Measurements from ENCODE around the gene PPP4R3C.
"Not testable (repeated sequence)": the region's sequence is repeated elsewhere in the genome, so short reads cannot be mapped to it uniquely, and the experiment has no call there.

PPP4R3C gene

DNA sequence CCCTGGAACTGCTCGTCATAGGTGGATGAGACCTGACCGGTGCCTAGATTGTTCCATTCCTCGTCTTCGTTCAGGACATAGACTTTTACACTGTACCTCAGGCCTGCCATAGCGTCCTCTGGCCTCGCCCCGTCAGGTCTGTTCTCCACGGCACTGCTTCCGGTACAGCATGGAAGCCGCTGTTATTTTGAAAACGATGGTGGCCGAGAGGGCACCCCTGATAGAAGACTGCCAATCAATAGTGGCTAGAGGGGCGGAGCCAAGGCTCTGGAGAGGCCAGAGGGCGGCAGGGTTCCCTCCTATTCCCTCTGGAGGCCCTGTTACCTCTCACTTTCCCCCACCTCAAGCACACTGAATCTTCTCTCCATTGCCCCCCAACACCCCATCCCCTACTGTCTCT is at the start of gene PPP4R3C:
Gene PPP4R3C (minus strand): TSS at position 155 of the 400 bp plus-strand sequence. CDS start 45 bp downstream, at position 110.
- no peak for DNase-seq

DNA sequence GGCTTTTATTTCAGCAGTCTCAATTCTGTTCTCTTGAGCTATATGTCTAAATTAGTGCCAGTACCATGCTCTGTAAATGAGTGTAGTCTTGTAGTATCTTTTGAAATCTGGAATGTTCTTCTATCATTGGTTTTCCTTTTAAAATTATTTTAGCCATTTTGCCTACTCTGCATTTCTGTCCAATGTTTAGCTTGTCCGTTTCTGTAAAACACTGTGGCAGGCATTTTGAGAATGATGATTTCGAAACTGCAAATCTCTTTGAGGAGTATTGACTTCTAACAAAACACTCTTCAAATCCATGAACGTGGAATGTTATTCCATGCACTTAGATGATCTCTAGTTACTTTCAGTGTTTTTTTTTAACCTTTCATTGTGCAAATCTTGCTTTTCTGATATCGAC is 28.3 kb upstream of the PPP4R3C start:
- DNase-seq: no peak

DNA sequence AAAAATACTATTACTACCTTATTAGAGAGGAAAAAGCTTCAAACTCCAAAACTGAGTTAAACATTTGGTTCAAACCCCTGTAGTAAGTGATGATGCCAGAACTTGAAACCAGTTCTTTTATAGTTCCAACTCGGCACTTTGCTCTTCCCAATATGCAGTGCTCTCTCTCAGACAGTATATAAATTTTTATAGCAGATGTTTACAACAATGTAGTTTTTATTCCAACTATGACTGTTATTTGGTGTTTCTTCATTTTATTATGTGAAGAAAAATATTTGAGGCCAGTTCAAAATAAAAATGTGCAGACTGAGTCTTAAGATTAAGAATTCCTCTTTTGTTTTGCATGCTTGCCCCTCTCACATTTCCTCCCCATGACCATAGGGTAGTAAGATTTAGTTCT is 2.9 kb upstream of the PPP4R3C start:
- no peak for DNase-seq

DNA sequence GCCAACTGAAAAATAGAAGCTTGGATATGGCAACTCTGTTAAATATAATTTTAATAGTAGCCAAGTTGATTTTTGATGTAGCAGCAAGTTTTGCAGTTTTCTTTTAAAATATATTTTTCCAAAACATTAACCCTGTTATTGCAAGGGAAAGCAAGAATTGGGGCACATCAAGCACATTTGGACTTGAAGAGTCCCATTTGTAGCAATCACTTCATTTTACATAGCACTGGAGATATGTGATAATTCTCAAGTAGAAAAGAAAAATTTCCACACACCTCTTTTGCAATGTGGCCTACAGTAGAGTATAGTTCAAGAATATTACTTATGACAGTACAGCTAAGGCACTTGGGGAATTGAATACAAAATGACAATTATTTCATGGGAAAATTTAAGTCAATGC is 1.9 kb upstream of the PPP4R3C start:
- DNase-seq: no peak

DNA sequence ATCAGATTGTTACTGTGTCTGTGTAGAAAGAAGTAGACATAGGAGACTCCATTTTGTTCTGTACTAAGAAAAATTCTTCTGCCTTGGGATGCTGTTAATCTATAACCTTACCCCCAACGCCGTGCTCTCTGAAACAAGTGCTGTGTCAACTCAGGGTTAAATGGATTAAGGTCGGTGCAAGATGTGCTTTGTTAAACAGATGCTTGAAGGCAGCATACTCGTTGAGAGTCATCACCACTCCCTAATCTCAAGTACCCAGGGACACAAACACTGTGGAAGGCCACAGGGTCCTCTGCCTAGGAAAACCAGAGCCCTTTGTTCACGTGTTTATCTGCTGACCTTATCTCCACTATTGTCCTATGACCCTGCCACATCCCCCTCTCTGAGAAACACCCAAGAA is 4.0 kb downstream of the PPP4R3C start:
- not testable (repeated sequence) for DNase-seq

DNA sequence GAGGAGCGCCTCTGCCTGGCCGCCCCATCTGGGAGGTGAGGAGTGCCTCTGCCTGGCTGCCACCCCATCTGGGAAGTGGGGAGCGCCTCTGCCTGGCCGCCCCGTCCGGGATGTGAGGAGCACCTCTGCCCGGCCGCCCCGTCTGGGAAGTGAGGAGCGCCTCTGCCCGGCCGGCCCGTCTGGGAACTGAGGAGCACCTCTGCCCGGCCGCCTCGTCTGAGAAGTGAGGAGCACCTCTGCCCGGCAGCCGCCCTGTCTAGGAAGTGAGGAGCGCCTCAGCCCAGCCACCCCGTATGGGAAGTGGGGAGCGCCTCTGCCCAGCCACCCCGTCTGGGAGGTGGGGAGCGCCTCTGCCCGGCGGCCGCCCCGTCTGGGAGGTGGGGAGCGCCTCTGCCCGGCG is 4.6 kb downstream of the PPP4R3C start:
- not testable (repeated sequence) for DNase-seq

DNA sequence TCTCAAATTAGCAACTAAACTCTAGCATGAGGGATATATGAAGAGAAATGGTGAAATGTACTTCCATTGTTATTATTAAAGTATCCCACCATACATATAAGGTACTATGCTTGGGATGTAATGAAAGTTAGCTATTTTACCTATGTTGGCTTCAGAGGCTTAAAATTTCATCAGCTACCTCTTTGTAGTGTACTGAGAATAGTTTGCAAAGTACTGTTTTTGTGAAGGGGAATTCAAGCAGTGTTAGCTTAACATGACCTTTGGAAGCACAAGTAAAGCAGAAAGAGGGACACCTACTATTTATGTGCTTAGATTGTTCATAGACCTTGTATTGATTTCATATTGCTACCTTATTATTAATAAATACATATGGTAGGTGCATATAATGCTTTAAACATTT is 11.8 kb downstream of the PPP4R3C start:
- no peak for DNase-seq

DNA sequence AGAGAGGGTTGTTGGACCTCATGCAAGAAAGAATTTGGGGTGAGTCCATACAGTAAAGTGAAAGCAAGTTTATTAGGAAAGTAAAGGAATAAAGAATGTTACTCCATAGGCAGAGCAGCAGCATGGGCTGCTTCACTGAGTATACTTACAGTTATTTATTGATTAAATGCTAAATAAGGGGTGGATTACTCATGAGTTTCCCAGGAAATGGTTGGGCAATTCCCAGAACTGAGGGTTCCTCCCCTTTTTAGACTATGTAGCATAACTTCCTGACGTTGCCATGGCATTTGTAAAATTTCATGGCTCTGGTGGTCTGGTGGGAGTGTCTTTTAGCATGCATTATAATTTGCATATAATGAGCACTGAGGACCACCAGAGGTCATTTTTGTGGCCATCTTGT is 16.7 kb downstream of the PPP4R3C start:
- DNase-seq: no peak

DNA sequence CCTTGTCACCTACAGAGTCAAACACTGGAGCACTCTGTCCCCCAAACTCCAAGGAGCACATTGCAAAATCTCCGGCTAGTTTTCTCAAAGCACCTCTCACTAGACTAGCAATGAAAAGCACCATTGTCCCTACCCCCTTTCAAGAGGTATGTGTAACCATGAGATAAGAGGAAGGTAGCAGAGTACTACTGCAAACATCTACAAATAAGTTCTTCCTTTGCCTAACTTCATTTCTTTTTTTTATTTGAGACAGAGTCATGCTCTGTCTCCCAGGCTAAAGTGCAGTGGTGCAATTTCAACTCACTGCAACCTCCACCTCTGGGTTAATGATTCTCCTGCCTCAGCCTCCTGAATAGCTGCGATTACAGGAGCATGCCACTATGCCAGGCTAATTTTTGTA is 17.7 kb downstream of the PPP4R3C start:
- no peak for DNase-seq

DNA sequence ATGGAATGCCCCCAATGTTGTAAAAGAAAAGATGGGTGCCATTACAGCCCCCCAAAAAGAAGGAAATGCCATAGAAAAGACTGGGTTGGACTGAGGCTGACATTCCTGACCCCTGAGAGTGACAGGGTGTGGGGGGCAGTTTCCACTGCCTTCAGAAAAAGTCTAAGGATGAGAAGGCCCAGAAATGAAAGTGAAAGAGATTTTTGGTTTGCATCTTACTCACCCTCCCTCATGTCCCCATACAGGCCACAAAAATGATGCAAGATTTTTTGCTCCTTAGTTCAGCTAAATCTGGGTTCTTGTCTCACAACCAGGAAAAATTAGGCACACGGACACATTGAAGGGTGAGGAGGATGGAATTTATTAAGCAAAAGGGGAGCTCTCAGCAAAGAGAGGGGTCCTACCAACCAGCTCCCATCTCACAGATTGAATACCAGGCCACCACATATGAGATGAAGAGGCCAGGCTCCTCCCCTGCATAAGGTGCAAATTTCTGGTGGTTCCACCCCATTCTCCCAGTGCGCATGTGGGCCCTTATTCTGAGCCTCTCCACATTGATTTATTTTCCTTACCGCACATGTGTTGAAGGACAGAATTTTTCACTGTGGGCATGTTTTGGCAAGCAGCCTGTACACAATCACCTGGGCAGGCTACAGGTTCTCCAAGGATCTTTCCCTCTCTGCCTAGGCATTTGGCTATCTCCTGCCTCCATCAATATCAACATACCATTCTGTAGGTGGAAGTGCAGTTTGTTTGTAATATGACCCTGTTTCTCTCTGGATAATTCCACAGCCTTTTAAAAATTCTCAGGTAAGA is 18.8 kb downstream of the PPP4R3C start:
- DNase-seq: no peak

DNA sequence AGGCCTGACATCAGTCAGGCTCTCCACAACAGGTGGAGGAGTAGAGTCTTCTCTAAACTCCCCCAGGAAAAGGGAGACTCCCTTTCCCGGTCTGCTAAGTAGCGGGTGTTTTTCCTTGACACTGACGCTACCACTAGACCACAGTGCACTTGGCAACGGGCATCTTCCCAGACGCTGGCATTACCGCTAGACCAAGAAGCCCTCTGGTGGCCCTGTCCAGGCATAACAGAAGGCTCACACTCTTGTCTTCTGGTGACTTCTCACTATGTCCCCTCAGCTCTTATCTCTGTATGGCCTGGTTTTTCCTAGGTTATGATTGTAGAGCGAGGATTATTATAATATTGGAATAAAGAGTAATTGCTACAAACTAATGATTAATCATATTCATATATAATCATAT is 20.7 kb downstream of the PPP4R3C start:
- not testable (repeated sequence) for DNase-seq

DNA sequence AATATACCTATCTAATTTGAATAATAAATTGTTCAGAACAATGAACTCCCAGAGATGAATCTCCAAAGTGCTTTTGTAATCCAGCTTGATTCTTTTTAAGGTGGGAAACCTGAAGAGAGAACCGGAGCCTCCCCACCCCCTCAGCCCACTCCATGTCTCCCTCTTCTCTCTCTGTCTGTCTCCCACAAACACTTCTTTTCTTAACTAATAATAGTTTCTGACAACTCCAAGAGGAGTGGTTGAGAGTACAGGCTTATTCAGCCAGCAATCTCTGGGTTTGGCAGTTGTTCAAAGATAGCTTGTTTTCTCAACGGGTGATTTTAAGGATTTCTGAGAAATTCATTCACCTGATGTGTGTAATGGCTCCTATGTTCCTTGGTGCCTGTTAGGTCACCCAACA is 23.4 kb downstream of the PPP4R3C start:
- DNase-seq: no peak

DNA sequence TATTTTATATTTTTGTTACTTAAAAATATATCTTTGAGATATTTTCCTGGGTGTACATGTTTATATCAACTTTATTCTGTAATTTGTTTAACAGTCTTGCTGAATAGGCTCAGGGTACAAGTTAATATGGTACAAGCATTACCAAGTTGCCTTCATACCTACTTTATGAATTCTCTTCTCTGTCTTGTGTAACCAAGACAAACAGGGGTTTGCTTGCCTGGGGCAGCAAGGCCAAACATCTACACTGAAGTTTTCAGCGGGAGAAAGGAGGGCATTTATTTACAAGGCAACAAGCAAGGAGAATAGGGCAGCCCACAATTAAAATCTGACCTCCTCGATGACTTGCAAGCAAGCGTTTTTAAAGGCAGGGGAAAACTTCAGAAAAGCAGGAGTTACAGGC is 24.2 kb downstream of the PPP4R3C start:
- no peak for DNase-seq

DNA sequence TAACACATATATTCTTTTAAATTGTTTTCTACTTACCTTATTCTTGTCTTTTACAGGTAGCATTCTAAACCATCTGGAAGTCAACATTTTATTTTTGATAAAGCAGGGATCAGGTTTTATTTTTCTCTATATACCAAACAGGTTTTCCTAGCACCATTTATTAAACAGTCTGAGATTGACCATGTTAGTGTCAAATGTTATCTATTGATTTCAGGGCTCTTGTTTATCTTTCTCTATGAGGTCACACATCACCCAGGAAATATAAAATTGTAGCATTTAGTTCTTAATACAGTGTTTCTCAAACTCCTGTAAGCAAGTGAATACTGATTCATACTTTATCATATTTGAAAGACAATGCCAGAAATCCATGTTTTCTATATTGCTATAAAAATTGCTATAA is 28.1 kb downstream of the PPP4R3C start:
- DNase-seq: no peak
